ENCODE measurements around the gene GAP43.

The GAP43 gene

DNA sequence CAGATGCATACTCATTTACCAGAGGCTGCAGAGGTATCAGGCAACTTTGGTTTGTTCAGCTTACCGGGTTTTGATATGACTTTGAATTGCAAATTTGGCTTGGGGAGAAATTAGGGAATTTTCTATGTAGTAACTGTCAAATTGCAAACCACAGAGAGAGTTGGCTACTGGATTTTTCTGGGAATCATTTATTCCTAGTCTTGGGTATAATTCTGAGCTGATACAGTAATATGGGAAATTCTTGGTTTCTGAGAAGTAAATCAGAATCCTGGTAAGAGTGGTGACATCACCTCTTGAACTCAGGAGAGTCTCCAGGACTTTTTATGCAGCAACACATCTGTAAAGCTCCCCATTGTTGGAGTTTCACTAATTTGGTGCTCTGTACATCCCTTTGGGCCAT is 39.0 kb downstream of the GAP43 start:
- no peak for DNase-seq (ENCODE audit: low spot score)

DNA sequence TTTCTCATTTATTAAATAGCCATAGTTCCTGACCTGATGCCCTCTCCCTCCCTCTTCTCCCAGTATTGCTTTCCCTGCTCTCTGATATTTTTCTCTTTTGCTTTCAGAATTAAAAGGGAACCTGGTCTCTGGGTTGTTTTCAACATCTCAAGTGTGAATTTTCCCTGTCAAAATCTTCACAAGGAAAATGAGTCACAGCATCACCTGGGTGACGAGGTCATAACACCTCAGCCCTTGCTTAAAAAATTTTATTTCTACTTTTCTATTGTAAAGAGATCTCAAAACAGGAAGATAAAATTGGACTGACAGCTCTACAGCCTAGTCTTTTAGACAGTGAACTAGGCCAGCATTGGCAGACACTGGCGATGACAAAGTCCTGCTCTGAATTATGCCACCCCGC is 40.1 kb downstream of the GAP43 start:
- no peak for DNase-seq (ENCODE audit: low spot score)

GRCh38 chr3:115666081-115666480 is 42.8 kb downstream of the GAP43 start:
- DNase-seq (ENCODE audit: low spot score) = no peak

- DNase-seq (ENCODE audit: low spot score) = no peak
These were observed 43.8 kb downstream of the GAP43 start for GRCh38 chr3:115666920-115667737.

DNA sequence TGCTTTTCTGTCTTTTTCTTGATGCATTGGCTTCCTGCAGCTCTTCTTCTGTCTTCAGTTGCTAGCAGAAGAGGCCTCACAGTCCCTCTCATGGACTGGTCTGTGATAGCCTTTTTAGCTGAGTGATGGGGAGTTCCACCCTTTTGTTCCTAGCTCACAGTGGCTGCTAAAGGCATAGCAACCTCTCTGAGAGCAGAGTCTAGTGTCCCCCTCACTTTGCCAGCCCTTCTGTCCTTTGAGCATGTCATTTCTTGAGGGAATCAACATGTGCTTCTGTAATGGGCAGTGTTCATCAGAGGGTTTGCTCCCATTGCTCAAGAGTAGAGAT is 44.4 kb downstream of the GAP43 start:
- DNase-seq (ENCODE audit: low spot score) = no peak

GRCh38 chr3:115670911-115671310 is 47.6 kb downstream of the GAP43 start:
- DNase-seq (ENCODE audit: low spot score) = no peak

DNA sequence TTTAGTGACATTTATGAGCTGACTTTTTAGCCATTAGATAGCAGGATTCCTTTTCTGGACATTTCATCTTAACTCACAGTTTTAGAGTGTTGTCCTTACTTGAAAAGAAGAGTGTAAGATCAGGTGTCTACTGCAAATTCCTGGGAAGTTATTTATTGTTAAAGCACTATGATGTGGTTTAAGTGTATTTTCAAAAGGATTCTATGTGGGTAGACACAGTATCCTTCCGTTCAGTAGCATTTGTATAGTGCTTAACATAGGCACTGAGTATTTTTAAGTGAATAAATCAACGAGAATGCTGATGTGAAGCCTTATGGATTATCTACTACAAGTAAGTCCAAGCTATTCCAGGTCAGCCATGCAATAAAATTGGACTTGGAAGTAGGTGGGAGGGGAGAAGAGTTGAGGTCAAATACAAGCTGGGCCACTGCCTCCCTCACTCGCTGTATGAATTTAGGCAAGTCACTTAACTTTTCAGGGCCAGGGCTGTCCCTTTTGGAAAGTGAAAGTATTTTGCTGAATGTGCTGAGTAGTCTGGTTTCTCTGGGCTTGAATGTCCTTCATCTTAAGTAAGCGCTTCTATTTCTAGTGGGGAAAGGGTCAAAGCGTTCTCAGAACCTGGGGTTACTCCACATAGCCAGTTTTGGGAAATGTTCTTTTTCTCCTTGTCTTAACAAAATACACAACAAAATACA is 48.6 kb downstream of the GAP43 start:
- no peak for DNase-seq (ENCODE audit: low spot score)

DNA sequence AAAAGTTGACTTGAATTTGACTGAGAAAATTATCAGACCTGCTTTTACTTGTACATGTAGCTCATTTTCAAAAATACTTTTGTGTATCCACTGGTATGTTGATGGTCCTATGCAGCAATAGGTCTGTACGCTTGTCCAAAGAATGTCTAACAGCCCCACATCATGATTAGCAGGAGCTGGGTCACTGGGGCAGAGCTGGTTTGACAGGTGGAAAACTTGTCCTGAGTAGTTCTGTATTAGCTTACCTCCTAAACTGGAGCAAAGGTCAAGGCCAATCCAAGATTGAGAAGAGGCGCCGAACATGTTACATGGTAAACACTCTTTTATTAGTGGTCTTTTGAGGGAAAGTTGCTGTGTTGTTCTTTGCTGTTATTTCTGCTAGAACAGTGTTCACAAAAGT is 50.6 kb downstream of the GAP43 start:
- no peak for DNase-seq (ENCODE audit: low spot score)

DNA sequence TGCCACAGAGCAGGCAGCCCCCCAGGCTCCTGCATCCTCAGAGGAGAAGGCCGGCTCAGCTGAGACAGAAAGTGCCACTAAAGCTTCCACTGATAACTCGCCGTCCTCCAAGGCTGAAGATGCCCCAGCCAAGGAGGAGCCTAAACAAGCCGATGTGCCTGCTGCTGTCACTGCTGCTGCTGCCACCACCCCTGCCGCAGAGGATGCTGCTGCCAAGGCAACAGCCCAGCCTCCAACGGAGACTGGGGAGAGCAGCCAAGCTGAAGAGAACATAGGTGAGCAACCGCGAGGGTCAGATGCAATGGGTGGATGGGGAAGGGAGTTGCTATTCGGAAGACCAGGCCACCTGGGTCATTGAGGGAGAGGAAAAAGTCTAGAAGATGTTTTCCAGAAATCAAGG is 53.0 kb downstream of the GAP43 start:
- peak; percentile 43 for DNase-seq (ENCODE audit: low spot score)

DNA sequence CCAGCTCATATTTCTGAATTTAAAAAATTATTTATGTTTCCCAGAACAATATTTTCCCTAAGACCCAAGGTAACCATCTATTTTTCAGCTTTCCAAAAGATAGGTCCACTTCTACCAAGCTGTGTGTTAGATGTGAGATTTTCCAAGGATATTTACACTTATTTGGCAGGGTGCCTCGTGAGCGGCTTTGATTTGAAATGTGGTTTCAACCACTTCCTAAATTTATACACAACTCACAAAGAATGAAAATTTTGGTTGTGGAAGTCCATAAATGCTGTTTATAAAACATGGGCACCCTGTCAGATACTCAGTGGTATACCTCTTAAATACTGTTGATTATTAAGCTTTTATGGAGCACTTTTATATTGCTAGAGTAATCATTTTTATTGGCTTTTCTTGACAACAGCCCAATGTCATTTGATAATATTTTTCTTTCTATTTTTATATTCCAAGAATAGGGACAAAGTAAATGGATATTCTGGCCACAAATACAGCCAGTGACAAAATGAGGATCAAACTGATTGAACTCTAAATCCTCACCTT is 57.6 kb downstream of the GAP43 start:
- DNase-seq (ENCODE audit: low spot score) = no peak

- DNase-seq (ENCODE audit: low spot score) = no peak
These were observed 58.4 kb downstream of the GAP43 start for GRCh38 chr3:115681736-115682135.

- no peak for DNase-seq (ENCODE audit: low spot score)
These were observed 60.0 kb downstream of the GAP43 start for GRCh38 chr3:115683305-115683704.

GRCh38 chr3:115683773-115684172 is 60.5 kb downstream of the GAP43 start:
- DNase-seq (ENCODE audit: low spot score) = no peak

- DNase-seq (ENCODE audit: low spot score) = peak; percentile 38
These were observed 61.8 kb downstream of the GAP43 start for GRCh38 chr3:115685097-115685496.

GRCh38 chr3:115687721-115688120 is 64.4 kb downstream of the GAP43 start:
- no peak for DNase-seq (ENCODE audit: low spot score)

DNA sequence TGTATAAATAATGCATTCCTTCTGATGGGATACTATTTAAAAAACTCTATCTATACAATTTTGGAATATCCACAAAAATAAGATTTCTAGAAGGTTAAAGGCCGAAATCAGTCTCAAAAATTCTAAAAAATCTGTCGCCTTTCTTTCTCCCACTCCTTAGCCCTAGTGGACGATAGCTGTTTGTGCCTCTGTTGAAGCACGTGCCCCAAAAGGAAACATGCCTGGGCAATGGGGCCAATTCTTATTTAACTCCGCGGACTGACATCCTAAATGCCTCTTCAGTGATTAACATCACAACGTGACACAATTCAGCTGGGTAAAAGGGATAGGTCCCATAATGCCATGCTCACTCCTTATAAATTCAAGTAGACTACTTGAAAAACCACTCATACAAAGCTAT is 65.1 kb downstream of the GAP43 start:
- DNase-seq (ENCODE audit: low spot score) = no peak

GRCh38 chr3:115689928-115690327 is 66.6 kb downstream of the GAP43 start:
- peak; percentile 40 for DNase-seq (ENCODE audit: low spot score)

DNA sequence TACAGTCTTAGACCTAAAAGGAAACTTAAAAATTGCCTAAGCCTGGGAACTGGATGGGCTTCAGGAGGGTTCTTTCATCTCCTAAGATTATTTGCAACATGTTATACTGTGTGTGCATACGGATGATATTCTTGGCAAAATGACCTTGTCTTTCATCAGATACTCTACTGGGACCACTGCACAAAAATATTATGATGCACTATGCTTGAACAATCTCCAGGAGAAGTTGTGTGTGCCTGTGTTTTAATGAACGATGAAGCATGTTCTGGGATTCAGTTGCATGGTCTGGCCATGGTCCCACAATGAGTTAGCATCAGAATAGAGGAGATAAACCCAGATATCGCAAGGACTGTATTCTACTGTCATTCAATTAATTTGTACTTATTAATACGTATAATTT is 68.7 kb downstream of the GAP43 start:
- no peak for DNase-seq (ENCODE audit: low spot score)

GRCh38 chr3:115692887-115693524 is 69.7 kb downstream of the GAP43 start:
- DNase-seq (ENCODE audit: low spot score) = peak; percentile 89

DNA sequence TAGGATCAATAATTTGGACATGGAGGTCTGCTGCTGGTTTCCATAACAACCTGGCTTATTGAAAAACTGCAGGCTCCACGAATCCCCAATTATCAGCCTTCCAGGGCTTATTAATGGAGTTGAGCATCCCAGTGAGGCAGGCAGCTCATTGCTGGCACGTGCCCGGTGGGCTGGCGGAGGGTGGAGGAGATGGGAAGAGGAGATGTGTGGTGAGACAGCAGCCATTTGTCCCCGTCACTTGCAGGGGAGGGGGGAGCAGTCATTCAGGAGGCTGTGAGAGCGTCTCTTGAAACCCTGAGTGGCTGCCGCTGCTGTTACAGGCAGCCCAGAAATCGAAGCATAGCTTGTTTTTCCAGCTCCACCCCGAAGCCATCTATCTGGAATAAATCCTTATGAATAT is 70.6 kb downstream of the GAP43 start:
- peak; percentile 59 for DNase-seq (ENCODE audit: low spot score)

DNA sequence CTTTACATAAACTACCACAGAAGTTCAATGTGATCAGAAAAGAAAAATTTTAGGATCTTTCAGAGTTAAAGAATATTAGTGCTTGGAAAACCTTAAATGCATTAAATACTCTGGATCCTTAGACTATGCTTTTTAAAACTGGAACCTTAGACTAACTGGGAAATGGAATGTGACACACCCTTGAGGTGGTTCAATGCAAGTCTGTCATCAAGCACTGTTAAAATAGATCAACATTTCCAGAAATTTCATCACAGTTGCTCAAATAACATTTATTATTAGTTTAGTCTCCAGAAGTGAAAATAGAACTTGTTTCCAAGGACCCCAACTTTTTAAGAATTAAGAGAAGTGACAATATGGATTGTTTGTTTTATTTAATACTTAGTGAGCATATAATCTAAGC is 71.8 kb downstream of the GAP43 start:
- no peak for DNase-seq (ENCODE audit: low spot score)

- no peak for DNase-seq (ENCODE audit: low spot score)
These were observed 74.1 kb downstream of the GAP43 start for GRCh38 chr3:115697263-115698053.
